GM21447 (cell line): ENCODE measurements around the gene PRDM16.

Experiments
- ATAC-seq: cut with Tn5 transposase; IDR thresholded peaks from one replicate; pipeline ENCODE4 v1.9.1; 2021; ENCODE audit not compliant: unreplicated experiment

The PRDM16 gene

DNA sequence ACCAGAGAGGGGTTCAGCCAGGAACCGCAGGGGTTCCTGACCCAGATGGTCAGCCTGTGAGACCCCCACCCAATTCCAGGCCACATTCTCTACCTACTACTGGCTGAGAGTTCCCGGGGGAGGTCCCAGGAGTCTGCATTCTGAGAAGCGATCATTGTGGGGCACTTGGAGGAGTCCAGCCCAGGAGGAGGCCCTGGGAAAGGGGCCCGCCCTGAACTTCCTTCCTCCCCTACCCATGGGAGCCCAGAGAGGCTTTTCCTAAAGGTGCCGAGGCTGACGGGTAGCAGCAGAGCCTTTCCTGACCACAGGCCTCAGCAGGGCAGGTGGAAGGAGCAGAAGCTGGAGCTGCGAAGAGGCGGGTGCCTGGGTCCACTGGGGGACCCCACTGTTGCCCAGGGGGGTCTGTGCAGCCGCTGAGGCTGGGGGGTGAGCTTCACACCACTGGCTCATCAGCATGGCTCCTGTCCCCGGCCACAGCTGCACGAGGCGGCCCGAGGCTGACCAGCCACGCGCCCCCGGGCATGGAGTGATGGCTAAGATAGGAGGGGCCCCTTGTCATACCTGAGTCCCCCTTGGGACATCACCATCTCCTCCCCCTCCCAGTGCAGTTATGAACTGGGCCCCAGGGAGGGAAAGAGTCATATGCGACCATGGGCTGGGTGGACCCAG is 127.7 kb downstream of the PRDM16 start:
- ATAC-seq: no peak

GRCh38 chr1:3197781-3198316 is 128.8 kb downstream of the PRDM16 start:
- no peak for ATAC-seq

DNA sequence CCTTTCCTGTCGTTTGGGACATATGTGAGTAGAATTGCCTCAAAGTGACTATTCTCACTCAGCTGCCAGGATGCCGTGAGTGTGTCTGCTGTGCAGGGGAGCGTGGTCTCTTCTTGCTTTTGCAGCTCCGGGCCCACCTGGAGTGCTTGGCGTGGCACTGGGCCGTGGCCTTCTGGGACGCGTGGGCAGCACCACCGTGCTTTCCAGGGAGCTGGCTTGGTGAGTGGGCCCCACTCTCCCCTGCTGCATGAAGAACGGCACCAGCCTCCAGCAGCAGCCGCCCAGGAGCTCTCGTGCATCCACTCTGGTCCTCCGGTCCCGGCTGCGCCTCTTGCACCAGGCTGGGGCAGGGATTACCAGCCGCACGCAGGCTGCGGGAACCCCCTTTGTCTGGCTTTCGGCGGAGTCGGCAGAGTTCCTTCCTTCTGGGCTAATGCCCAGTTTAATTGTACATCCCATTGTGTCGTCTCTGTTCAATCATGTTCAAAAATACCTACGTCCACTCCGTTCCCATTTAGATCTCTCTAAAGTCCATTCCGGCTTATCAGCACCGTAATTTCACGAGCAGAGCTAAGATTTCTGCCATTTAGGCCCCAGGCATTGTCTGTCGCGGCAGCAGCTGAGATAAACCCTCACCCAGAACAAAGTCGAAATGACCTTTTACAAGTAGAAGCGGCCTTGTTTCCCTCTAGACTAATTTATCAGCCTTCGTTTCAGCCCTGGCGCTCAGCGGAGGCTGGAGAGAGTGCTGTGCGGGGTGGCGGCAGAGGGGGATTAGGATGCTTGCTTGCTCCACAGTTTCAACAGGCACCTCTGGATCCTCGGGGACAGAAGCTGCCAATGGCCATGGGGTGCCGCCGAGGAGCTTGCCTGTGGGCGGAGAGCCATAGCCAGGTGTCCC is 129.6 kb downstream of the PRDM16 start:
- ATAC-seq: no peak

- ATAC-seq: no peak
These were observed 135.7 kb downstream of the PRDM16 start for GRCh38 chr1:3204725-3205124.

DNA sequence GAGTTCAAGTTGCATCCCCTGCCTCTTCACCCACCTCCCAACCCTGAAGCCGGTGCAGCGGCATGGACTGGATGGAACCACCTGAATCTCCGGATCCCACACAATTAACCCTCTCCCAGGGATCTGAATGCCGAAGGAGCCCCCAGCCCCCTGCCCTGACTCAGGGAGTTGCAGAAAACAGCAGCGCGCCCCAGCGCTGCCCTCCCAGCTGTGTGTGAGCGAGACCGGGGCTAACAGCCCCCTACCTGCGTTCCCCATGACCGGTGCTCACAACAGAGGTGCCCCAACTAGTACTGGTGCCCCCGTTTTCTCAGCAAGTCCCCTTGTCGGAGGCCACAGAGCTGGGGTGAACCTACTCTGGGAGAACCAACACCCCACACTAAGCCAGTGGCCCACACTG is 136.8 kb downstream of the PRDM16 start:
- no peak for ATAC-seq

DNA sequence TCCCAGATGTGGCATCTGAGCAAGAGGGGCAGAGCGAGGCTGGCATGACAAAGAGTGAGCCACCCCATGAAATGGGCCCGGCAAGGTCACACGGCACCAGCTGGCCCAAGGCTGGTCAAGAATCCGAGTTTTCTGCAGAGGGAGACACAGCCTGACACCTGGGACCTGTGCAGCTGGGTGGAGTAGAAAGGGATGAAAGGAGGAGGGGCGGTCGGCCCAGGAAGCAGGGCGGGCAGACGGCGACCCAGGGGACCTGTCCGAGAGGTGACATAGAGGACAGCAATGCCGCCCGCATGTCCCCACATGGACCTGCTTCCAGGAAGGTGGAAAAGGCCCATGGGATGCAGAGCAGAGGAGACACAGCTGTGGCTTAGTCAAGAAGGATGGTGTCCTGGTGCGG is 137.7 kb downstream of the PRDM16 start:
- no peak for ATAC-seq

DNA sequence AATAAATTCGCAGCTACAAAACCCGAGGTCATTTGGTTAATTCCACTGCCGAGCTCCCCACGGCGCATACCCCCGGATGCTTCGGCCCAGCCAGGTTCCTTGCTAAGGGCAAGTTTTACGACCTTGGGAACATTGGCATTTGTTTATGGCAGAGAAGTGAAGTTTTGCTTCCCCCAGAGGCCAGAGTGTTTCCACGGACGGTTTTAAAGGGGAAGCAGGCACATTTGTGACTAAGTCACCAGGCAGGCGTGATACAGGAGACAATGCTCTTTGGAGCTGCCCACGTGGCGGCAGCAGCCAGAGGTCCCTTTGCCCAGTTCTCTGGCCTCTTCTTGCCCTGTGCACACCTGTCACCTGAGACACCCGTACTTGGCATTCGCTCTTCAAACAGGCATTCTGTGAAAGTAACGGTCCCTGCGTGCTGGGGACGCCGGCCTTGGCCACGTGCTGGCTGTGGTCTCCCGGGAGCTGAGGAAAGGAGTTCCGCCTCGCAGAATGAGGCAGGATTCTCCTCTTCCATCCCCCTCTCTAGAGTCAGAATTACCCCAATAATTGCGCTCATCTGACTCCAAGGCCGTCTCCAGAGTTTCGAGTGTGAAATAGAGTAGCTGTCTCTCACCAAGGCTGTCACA is 138.3 kb downstream of the PRDM16 start:
- no peak for ATAC-seq

- ATAC-seq: no peak
These were observed 139.8 kb downstream of the PRDM16 start for GRCh38 chr1:3208819-3209200.

DNA sequence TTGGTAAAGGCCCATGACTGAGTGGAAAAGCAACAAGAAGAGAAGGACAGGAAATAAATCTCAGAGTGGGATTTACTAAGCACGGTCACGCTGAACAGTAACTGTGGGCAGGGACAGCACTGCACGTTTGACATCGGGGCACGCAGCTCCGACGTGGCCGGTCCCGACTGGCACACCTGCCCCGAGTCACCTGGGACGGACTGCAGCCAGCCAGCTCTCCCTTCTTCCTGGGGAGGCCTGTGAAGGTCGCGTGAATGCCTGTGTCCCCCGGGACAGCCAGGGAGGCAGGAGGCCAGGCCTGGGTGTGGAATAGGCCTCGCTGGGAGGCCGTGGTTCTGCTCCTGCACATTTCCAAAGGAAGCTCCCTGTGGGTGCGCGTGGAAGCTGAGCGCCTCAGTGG is 140.2 kb downstream of the PRDM16 start:
- no peak for ATAC-seq

DNA sequence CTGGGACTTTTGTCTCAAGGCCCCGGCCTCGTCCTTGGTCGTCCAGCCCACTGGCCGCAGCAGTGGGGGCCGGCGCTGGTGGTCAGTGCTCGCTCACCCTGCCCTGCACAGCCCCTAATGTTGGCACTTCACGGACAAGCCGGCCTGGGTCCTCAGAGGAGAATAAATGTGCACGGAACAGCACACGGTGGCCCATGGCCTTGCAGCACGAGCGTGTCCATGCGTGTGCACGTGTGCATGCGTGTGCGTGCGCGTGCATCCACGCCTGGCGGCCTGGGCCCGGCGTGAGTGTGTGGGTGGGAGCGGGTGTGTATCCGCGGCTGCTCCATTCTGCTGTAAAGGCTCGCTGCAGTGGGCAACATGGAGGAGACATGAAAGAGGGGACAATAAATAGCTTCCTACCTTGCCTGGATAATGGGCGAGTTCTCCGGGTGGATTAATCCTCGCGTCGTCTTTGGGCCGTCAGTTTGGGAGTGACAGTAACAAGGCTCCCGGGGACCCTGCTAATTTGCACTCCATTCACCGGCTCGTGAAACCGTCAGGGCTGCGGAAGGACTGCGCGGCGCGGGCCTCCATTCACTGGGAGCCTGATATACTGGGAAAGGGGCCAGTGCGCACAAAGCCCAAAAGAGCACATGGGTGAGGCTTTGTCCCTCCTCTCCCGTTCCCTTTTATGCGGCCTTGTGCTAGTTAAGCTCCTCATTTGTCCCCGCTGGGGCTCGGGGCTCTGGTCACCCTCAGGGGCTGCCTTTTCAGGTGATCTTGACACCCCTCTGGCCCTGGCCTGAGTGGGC is 142.8 kb downstream of the PRDM16 start:
- no peak for ATAC-seq

GRCh38 chr1:3212453-3213355 is 143.7 kb downstream of the PRDM16 start:
- no peak for ATAC-seq

DNA sequence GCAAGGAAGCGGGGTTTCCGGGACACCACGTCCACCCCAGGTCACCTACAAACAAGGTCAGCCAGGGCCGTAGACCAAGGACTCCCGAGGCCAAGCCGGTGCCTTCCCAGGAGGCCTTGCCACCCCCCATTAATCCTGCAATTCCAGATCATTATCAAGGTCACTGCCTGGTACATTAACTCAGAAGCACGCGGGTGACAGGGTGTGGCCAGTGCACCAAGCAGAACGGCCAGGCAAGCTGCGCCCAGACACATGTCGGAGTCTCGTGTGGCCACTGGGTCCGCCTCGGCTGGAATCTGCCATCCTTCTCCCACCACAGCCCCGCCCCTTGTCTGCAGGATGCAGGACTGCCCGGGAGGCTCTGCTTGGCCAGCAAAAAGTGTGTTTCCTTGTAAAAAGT is 144.7 kb downstream of the PRDM16 start:
- ATAC-seq: no peak

GRCh38 chr1:3215198-3216014 is 146.4 kb downstream of the PRDM16 start:
- ATAC-seq: no peak

GRCh38 chr1:3216015-3216391 is 147.0 kb downstream of the PRDM16 start:
- no peak for ATAC-seq

DNA sequence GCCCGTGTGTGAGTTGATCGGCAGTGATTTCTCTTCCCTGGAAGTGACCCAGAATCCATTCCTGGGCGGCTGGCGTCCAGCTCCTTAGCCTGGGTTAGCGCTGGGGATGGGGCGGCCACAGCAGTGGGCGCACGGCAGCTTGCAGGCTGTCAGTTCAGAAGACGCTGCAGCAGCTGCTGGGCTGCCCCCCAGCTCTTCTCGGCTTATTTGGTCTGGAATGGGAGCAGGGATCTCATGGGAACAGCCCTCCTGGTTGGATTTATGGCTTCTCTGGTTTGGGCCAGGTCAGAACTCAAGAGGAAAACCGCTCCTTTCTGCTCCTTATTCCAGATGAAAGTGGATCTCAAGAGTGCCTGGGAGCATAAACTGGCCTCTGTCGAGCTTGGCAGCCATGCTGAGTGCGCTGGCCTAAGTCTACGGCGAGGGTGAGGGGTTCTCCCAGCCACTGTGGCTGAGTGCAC is 148.2 kb downstream of the PRDM16 start:
- no peak for ATAC-seq

GRCh38 chr1:3217979-3218679 is 149.1 kb downstream of the PRDM16 start:
- ATAC-seq: no peak

DNA sequence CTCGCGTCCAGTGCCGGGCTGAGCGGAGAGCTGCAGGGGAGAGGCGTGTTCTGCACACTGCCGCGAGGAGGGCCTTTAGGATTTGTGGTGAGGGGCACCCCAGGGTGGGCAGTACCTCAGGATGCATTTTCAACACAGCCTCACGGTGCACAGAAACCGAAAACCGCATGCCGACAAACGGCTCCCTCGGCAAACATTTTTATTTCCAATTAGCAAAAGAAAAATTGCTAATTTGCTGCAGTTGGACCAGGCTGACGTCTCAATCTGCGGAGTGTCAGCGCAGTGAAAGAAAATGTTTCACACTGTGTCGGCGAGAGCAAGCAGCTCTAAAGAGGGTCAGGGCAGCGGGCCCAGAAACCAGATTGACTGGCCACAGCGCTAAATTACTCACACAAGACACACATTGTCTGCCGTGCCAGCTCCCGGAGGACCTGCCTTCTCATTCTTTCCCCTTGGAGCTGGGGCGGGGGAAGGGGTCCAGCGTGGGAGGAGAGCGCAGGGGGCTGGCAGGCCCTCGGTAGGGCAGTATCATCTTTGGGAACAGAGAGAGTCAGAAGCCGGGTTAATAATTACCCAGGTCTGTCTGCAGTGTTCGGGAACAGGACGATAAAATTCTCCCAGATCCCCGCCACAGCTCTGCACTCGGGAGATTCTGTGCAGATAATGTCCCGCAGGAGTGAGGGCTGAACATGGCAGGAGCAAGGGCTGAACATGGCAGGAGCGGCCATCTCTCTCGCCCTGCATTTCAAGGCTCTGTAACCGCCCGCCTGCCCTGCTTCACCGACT is 150.2 kb downstream of the PRDM16 start:
- ATAC-seq: no peak
